ENCODE results near the gene GCN1. TPM values are rescaled to one million over a fixed set of nuclear protein-coding genes. Genes with fewer than 3 reads are reported as not detected.

GCN1 gene
- total and polyA plus RNA-seq, 10 of the 15 experiments (the other 5 are each of a cell fraction or from before 2014, with no cell fraction given): 10.8 to 150 (median 58.3) TPM

GRCh38 chr12:120090206-120090605 is 104.3 kb downstream of the GCN1 start (continued):
- no peak for TF ChIP-seq FOS (IDR thresholded peaks at IDR 0.05; ENCODE audit: borderline replicate concordance, extremely low read depth, insufficient read length)
- no peak for TF ChIP-seq KDM1A (IDR thresholded peaks at IDR 0.05; ENCODE audit: borderline replicate concordance)
- no peak for TF ChIP-seq CUX1 (IDR thresholded peaks at IDR 0.05; ENCODE audit: insufficient replicate concordance, low read depth, low read length)
- TF ChIP-seq NFXL1 (IDR thresholded peaks at IDR 0.05; ENCODE audit: borderline replicate concordance): no peak

GRCh38 chr12:120089796-120090195 is 104.7 kb downstream of the GCN1 start:
- WGBS (ENCODE audit: insufficient coverage, insufficient replicate concordance, low lambda C conversion rate, missing lambda C conversion rate): 95% methylated on average over 2 of the region's 2 CpGs
- intact Hi-C loops (cut with micrococcal nuclease; ENCODE audit: unreplicated experiment): loop anchor here (10.0 kb wide), 2 partner anchors 75 to 155 kb away; no protein-coding TSS in a partner anchor
- TF ChIP-seq MYB (IDR thresholded peaks at IDR 0.05; ENCODE audit: borderline replicate concordance, low read depth, low read length) (no peak), CHD2 (IDR thresholded peaks at IDR 0.05; ENCODE audit: borderline replicate concordance, low read depth, low read length) (no peak), GATAD2B (conservative IDR thresholded peaks at IDR 0.05; ENCODE audit: low read depth) (no peak), MXI1 (IDR thresholded peaks at IDR 0.05; ENCODE audit: low read depth, low read length) (no peak), SKIL (IDR thresholded peaks at IDR 0.05; ENCODE audit: low read depth, poor library complexity, severe bottlenecking) (no peak), PRDM15 (CRISPR knock-in tag; IDR thresholded peaks at IDR 0.05) (no peak)

More at GRCh38 chr12:120089796-120090195, 104.7 kb downstream of the GCN1 start:
- SMC1A ChIA-PET (ENCODE audit: uncharacterized antibody, unreplicated experiment): no interaction called here
- Histone ChIP-seq H3K36me3 (ENCODE audit: control insufficient read depth in 2 of 2, insufficient read depth in 2 of 2, low read length in 1 of 2) (peaks cover 0 to 15% of the 10 kb centered on the region in 2 experiments; a peak in 3 of 4 replicates), H3K9me3 (replicated peaks; ENCODE audit: control insufficient read depth, insufficient read depth, low read length) (no peaks in the 10 kb centered on the region), H3K4me3 (no peak overlapping the region), H4K20me1 (ENCODE audit: control insufficient read depth, insufficient read depth) (no peaks in the 10 kb centered on the region; the same call in 1 of the 2 replicates), H3K9ac (ENCODE audit: control insufficient read depth, insufficient read depth, low read length) (no peak overlapping the region), H2AFZ (ENCODE audit: control insufficient read depth, low read depth, low read length) (no peak overlapping the region), H3K27ac (ENCODE audit: control insufficient read depth, insufficient read depth) (no peak overlapping the region), H3K27me3 (replicated peaks in 1 of 2; ENCODE audit: control insufficient read depth in 2 of 2, insufficient read depth in 2 of 2, low read length in 1 of 2) (no peaks in the 10 kb centered on the region), H3K4me1 (ENCODE audit: control insufficient read depth, insufficient read depth, low read length) (peaks cover 12% of the 10 kb centered on the region), H3K4me2 (ENCODE audit: control insufficient read depth, insufficient read depth) (no peak overlapping the region), H3K79me2 (ENCODE audit: control insufficient read depth, insufficient read depth, low read length) (no peaks in the 10 kb centered on the region)
- POLR2A ChIA-PET: interaction anchor here (0.6 kb wide), 1 partner anchor 402 kb away, joined by 4 read pairs; no protein-coding TSS in a partner anchor
- DNase-seq (ENCODE audit: low read depth, low spot score) (no peak), ATAC-seq (no peak), FAIRE-seq (no peak)
- RAD21 ChIA-PET (ENCODE audit: unreplicated experiment): no interaction called here
- BruUV-seq (replicated peaks): no TSS peak
- in situ Hi-C loops (cut with MboI): no loop called here
- CTCF ChIA-PET: no interaction called here
